HepG2 (cell line): Measurements from ENCODE around the gene TMPRSS7. TPM values are rescaled to one million over a fixed set of nuclear protein-coding genes. Genes with fewer than 3 reads are reported as not detected.

ENCODE experiments used
- CENPBD1 ChIP-seq: sonication (generic); formaldehyde crosslinking; IDR thresholded peaks from 2 replicates; pipeline ENCODE4 v1.8.0; 2022; ENCODE audit warnings: missing genetic modification reagents, low read depth, mild to moderate bottlenecking, borderline replicate concordance
- CENPX ChIP-seq: sonication (generic); formaldehyde crosslinking; IDR thresholded peaks from 2 replicates; pipeline ENCODE4 v1.9.0; 2021; ENCODE audit warnings: mild to moderate bottlenecking, missing genetic modification reagents, moderate library complexity
- ETV6 ChIP-seq: sonication (generic); formaldehyde crosslinking; conservative IDR thresholded peaks from 2 replicates; pipeline ENCODE4 v1.4.0; 2020; ENCODE audit warnings: missing genetic modification reagents
- FIP1L1 ChIP-seq: fragments of 200-400 bp; formaldehyde crosslinking; IDR thresholded peaks from 2 replicates; pipeline ENCODE4 v1.6.1; 2018; ENCODE audit warnings: low read depth, mild to moderate bottlenecking, low read length, moderate library complexity, borderline replicate concordance; ENCODE audit not compliant: insufficient read depth
- FOXK2 ChIP-seq: fragments of 450-650 bp; IDR thresholded peaks from 2 replicates; pipeline ENCODE4 v1.6.1; 2016
- FUBP1 ChIP-seq: sonication (generic); formaldehyde crosslinking; IDR thresholded peaks from 2 replicates; pipeline ENCODE4 v1.5.1; 2020; ENCODE audit warnings: missing genetic modification reagents, mild to moderate bottlenecking, borderline replicate concordance
- IRF9 ChIP-seq: sonication (generic); formaldehyde crosslinking; IDR thresholded peaks from 2 replicates; pipeline ENCODE4 v1.8.0; 2022; ENCODE audit warnings: missing genetic modification reagents, mild to moderate bottlenecking, borderline replicate concordance
- KLF16 ChIP-seq, 2 experiments: sonication (generic) in 1 of 2; formaldehyde crosslinking in 1 of 2; IDR thresholded peaks; 2 replicates each; pipeline versions ENCODE4 v1.6.1 to v1.8.0; 2016 to 2023; ENCODE audit warnings: missing genetic modification reagents in 2 of 2, missing compliant biosample characterization in 1 of 2
- MTA1 ChIP-seq: sonication (generic); formaldehyde crosslinking; IDR thresholded peaks from 2 replicates; pipeline ENCODE4 v1.4.0; 2020; ENCODE audit warnings: missing genetic modification reagents, mild to moderate bottlenecking, borderline replicate concordance
- NFKB2 ChIP-seq: sonication (generic); formaldehyde crosslinking; IDR thresholded peaks from 2 replicates; pipeline ENCODE4 v1.4.0; 2020; ENCODE audit warnings: missing genetic modification reagents, borderline replicate concordance
- PCBP2 ChIP-seq: fragments of 200-400 bp; formaldehyde crosslinking; optimal IDR thresholded peaks from 2 replicates; pipeline ENCODE3; 2018; ENCODE audit warnings: low read length, low read depth; ENCODE audit not compliant: poor library complexity, severe bottlenecking
- POLR2AphosphoS2 ChIP-seq: IDR thresholded peaks from 2 replicates; pipeline ENCODE4 v1.6.1; 2011; ENCODE audit warnings: low read depth, low read length, improper control_type of control experiment
- POLR2G ChIP-seq: fragments of 200-400 bp; formaldehyde crosslinking; IDR thresholded peaks from 2 replicates; pipeline ENCODE4 v1.6.1; 2018; ENCODE audit warnings: mild to moderate bottlenecking, low read depth, low read length, moderate library complexity
- RCOR2 ChIP-seq: IDR thresholded peaks from 2 replicates; pipeline ENCODE4 v1.6.1; 2016; ENCODE audit warnings: missing biosample characterization, missing genetic modification reagents
- SOX5 ChIP-seq: IDR thresholded peaks from 2 replicates; pipeline ENCODE4 v1.6.1; 2016; ENCODE audit warnings: borderline replicate concordance
- TEAD2 ChIP-seq: sonication (generic); formaldehyde crosslinking; IDR thresholded peaks from 2 replicates; pipeline ENCODE4 v1.9.0; 2021; ENCODE audit warnings: missing genetic modification reagents
- TOE1 ChIP-seq: sonication (generic); formaldehyde crosslinking; IDR thresholded peaks from 2 replicates; pipeline ENCODE4 v1.4.0; 2020; ENCODE audit warnings: mild to moderate bottlenecking, missing genetic modification reagents
- ZNF557 ChIP-seq: sonication (generic); formaldehyde crosslinking; IDR thresholded peaks from 2 replicates; pipeline ENCODE4 v1.4.0; 2020; ENCODE audit warnings: missing genetic modification reagents
- ZNF563 ChIP-seq: sonication (generic); formaldehyde crosslinking; IDR thresholded peaks from 2 replicates; pipeline ENCODE4 v1.8.0; 2022; ENCODE audit warnings: mild to moderate bottlenecking, moderate library complexity, missing genetic modification reagents
- ZNF570 ChIP-seq: sonication (generic); formaldehyde crosslinking; IDR thresholded peaks from 2 replicates; pipeline ENCODE4 v1.4.0; 2020; ENCODE audit warnings: mild to moderate bottlenecking, missing genetic modification reagents, borderline replicate concordance
- ZNF674 ChIP-seq: sonication (generic); formaldehyde crosslinking; IDR thresholded peaks from 2 replicates; pipeline ENCODE4 v1.5.0; 2020; ENCODE audit warnings: low read depth, mild to moderate bottlenecking, missing genetic modification reagents
- ZNF772 ChIP-seq: sonication (generic); formaldehyde crosslinking; IDR thresholded peaks from 2 replicates; pipeline ENCODE4 v1.5.0; 2020; ENCODE audit warnings: mild to moderate bottlenecking, missing genetic modification reagents
- ZNF775 ChIP-seq: sonication (generic); formaldehyde crosslinking; IDR thresholded peaks from 2 replicates; pipeline ENCODE4 v1.4.0; 2020; ENCODE audit warnings: missing genetic modification reagents, mild to moderate bottlenecking, moderate library complexity, borderline replicate concordance
- ZSCAN22 ChIP-seq: sonication (generic); formaldehyde crosslinking; IDR thresholded peaks from 2 replicates; pipeline ENCODE4 v1.4.0; 2020; ENCODE audit warnings: mild to moderate bottlenecking, missing genetic modification reagents
- ZSCAN25 ChIP-seq: sonication (generic); formaldehyde crosslinking; IDR thresholded peaks from 2 replicates; pipeline ENCODE4 v1.8.0; 2022; ENCODE audit warnings: mild to moderate bottlenecking, missing genetic modification reagents
- ZSCAN31 ChIP-seq: sonication (generic); formaldehyde crosslinking; IDR thresholded peaks from 2 replicates; pipeline ENCODE4 v1.5.0; 2020; ENCODE audit warnings: low read depth, mild to moderate bottlenecking, missing genetic modification reagents
- polyA plus RNA-seq, 8 experiments: library from polyadenylated mRNA; depleted of rRNA in 3 of 8; stranded (reverse) in 7 of 8; unstranded in 1 of 8; fragments of >200 nt; fragmentation: Illumina TruSeq in 4 of 8; extraction: Trizol in 4 of 8; gene quantifications; 2 replicates each; pipeline versions ENCODE4 v1.2.1 to v1.2.3, GENCODE V29; 2011 to 2016; ENCODE audit warnings: low read depth in 4 of 8, missing spikeins in 1 of 8, mixed read lengths in 1 of 8; ENCODE audit not compliant: insufficient read depth in 1 of 8
- total RNA-seq, 5 experiments: library from RNA; depleted of rRNA; stranded (reverse); fragments of >200 nt; fragmentation: Illumina TruSeq; extraction: Trizol; gene quantifications; 2 replicates each; pipeline ENCODE4 v1.2.3, GENCODE V29; 2016; ENCODE audit warnings: low read depth in 1 of 5

The TMPRSS7 gene
- total and polyA plus RNA-seq, 2 of the 13 experiments (the other 11 are each of a cell fraction or from before 2014, with no cell fraction given): not detected

GRCh38 chr3:112086076-112086854, 51.7 kb downstream of the TMPRSS7 start, which contains the start of gene C3orf52 (continued):
- TF ChIP-seq ZNF772 (CRISPR knock-in tag): 0 out of 2 replicates have a peak, but pooled peaks have one; percentile 30
- TF ChIP-seq SOX5 (CRISPR knock-in tag): peak; percentile 23; the same call in 1 of the 2 replicates
- TF ChIP-seq ZSCAN31 (CRISPR knock-in tag): peak; percentile 66; the same call in 1 of the 2 replicates
- no peak for TF ChIP-seq FOXK2
- no peak for TF ChIP-seq TEAD2 (CRISPR knock-in tag)
- 0 out of 2 replicates have a peak, but pooled peaks have one; percentile 23 for TF ChIP-seq ZSCAN25 (CRISPR knock-in tag)
- no peak for TF ChIP-seq POLR2G
- no peak for TF ChIP-seq TOE1 (CRISPR knock-in tag)
- TF ChIP-seq FIP1L1: no peak
- no peak for TF ChIP-seq ZNF775 (CRISPR knock-in tag)
- no peak for TF ChIP-seq POLR2AphosphoS2
- TF ChIP-seq CENPX (CRISPR knock-in tag): no peak
- no peak for TF ChIP-seq ZSCAN22 (CRISPR knock-in tag)
- TF ChIP-seq MTA1: no peak
- no peak for TF ChIP-seq RCOR2 (CRISPR knock-in tag)
- TF ChIP-seq KLF16 (CRISPR knock-in tag; IDR thresholded peaks at IDR 0.05): peak in 1 of 2 experiments; percentile 36; a peak in 1 of 4 replicates
- no peak for TF ChIP-seq ZNF570 (CRISPR knock-in tag)
- no peak for TF ChIP-seq IRF9 (CRISPR knock-in tag)
- TF ChIP-seq FUBP1 (CRISPR knock-in tag): no peak
- no peak for TF ChIP-seq ZNF557 (CRISPR knock-in tag)
- no peak for TF ChIP-seq PCBP2
- TF ChIP-seq ZNF563: peak; percentile 85; the same call in 1 of the 2 replicates
- no peak for TF ChIP-seq ZNF674
- TF ChIP-seq CENPBD1 (CRISPR knock-in tag): no peak
- no peak for TF ChIP-seq ETV6 (CRISPR knock-in tag)
- peak; percentile 90 for TF ChIP-seq NFKB2 (CRISPR knock-in tag)
